H1 (cell line): ENCODE results near the gene FXYD5. TPM values are rescaled to one million over a fixed set of nuclear protein-coding genes. Genes with fewer than 3 reads are reported as not detected.

ENCODE experiments used
- CTCF ChIA-PET: fragments of 300-600 bp; sonication (Branson Sonifier 250); formaldehyde crosslinking; loops from one replicate; lab custom pipeline; 2021; ENCODE audit not compliant: partially characterized antibody; lab: Charles Lee
- POLR2A ChIA-PET: fragments of 300-600 bp; sonication (Branson Sonifier 250); formaldehyde crosslinking; loops from one replicate; lab custom pipeline; 2021; ENCODE audit warnings: inconsistent platforms; ENCODE audit not compliant: partially characterized antibody; lab: Charles Lee
- DNase-seq, 2 experiments: peaks; one replicate each; pipeline versions ENCODE4 v3.0.0 to v3.0.0-alpha.2; 2010 to 2022; ENCODE audit warnings: low spot score in 2 of 2, low read depth in 1 of 2, mixed read lengths in 1 of 2
- FAIRE-seq: peaks from 2 replicates; lab custom pipeline; 2011; peaks lifted over from hg19 to GRCh38; lab: Jason Lieb, UNC
- H2AFZ ChIP-seq: 2 replicates; pipeline ENCODE4 v1.8.1; 2012; ENCODE audit warnings: low read length, inconsistent platforms
- H2AK5ac ChIP-seq: 2 replicates; pipeline ENCODE4 v1.6.1; 2013; ENCODE audit warnings: low read depth, low read length
- H2BK120ac ChIP-seq: replicated peaks from 2 replicates; pipeline ENCODE3; 2013; ENCODE audit warnings: low read depth, low read length, inconsistent platforms
- H2BK12ac ChIP-seq: 2 replicates; pipeline ENCODE4 v1.6.1; 2013; ENCODE audit warnings: low read depth, low read length
- H2BK15ac ChIP-seq: 2 replicates; pipeline ENCODE4 v1.6.1; 2013; ENCODE audit warnings: low read length
- H2BK20ac ChIP-seq: 2 replicates; pipeline ENCODE4 v1.6.1; 2013; ENCODE audit warnings: low read length
- H2BK5ac ChIP-seq: 2 replicates; pipeline ENCODE4 v1.6.1; 2013; ENCODE audit warnings: low read depth, low read length
- H3K14ac ChIP-seq: 2 replicates; pipeline ENCODE4 v1.6.1; 2013; ENCODE audit warnings: inconsistent platforms; ENCODE audit not compliant: insufficient read length
- H3K18ac ChIP-seq: 2 replicates; pipeline ENCODE4 v1.6.1; 2013; ENCODE audit warnings: low read length; ENCODE audit errors: extremely low read depth
- H3K23ac ChIP-seq: 2 replicates; pipeline ENCODE4 v1.6.1; 2013; ENCODE audit warnings: inconsistent platforms; ENCODE audit not compliant: insufficient read length
- H3K23me2 ChIP-seq: 2 replicates; pipeline ENCODE4 v1.6.1; 2013; ENCODE audit warnings: low read depth, low read length
- H3K27ac ChIP-seq: 2 replicates; pipeline ENCODE4 v1.6.1; 2011; ENCODE audit warnings: low read depth, low read length, inconsistent platforms
- H3K27me3 ChIP-seq, 4 experiments: replicated peaks in 1 of 4; 1 replicate in 1 of 4; 2 replicates in 3 of 4; pipeline versions ENCODE4 v1.6.1 to v1.8.1; 2011 to 2013; ENCODE audit warnings: low read length in 3 of 4, mild to moderate bottlenecking in 3 of 4, inconsistent platforms in 2 of 4, mixed read lengths in 2 of 4, moderate library complexity in 1 of 4; ENCODE audit not compliant: control insufficient read depth in 3 of 4, insufficient read depth in 3 of 4; ENCODE audit errors: extremely low read depth in 1 of 4
- H3K36me3 ChIP-seq, 4 experiments: 2 replicates each; pipeline versions ENCODE4 v1.6.1 to v1.8.1; 2011 to 2013; ENCODE audit warnings: mild to moderate bottlenecking in 4 of 4, low read length in 3 of 4, moderate library complexity in 2 of 4, control low read depth in 1 of 4, inconsistent platforms in 1 of 4; ENCODE audit not compliant: insufficient read depth in 4 of 4, control insufficient read depth in 2 of 4
- H3K4ac ChIP-seq: replicated peaks from 2 replicates; pipeline ENCODE3; 2013; ENCODE audit warnings: low read length, low read depth, mixed read lengths, inconsistent platforms; ENCODE audit not compliant: insufficient read length
- H3K4me1 ChIP-seq, 4 experiments: replicated peaks in 1 of 4; 1 replicate in 1 of 4; 2 replicates in 3 of 4; pipeline versions ENCODE4 v1.6.1 to v1.8.1; 2011 to 2013; ENCODE audit warnings: low read length in 3 of 4, inconsistent platforms in 2 of 4, mixed read lengths in 1 of 4; ENCODE audit not compliant: insufficient read depth in 4 of 4, control insufficient read depth in 3 of 4
- H3K4me2 ChIP-seq, 2 experiments: 2 replicates each; pipeline versions ENCODE4 v1.6.1 to v1.8.1; 2011 to 2013; ENCODE audit warnings: low read depth in 2 of 2, low read length in 2 of 2, control low read depth in 1 of 2, inconsistent platforms in 1 of 2, mild to moderate bottlenecking in 1 of 2; ENCODE audit not compliant: insufficient read depth in 1 of 2
- H3K4me3 ChIP-seq, 4 experiments: fragments of 200-600, 300-600 bp in 1 of 4; sonication (generic), shearing (Covaris generic), sonication (Bioruptor Twin) in 1 of 4; 2 replicates each; pipeline versions ENCODE4 v1.5.1 to v1.8.1; 2011 to 2016; ENCODE audit warnings: low read length in 4 of 4, low read depth in 3 of 4, control low read depth in 2 of 4, inconsistent platforms in 2 of 4, mild to moderate bottlenecking in 2 of 4, mixed read lengths in 1 of 4, moderate library complexity in 1 of 4; ENCODE audit not compliant: insufficient read depth in 2 of 4; ENCODE audit errors: extremely low read depth in 1 of 4
- H3K56ac ChIP-seq: replicated peaks from 2 replicates; pipeline ENCODE3; 2013; ENCODE audit warnings: low read depth, mild to moderate bottlenecking, mixed read lengths, low read length, inconsistent platforms; ENCODE audit not compliant: insufficient read length
- H3K79me1 ChIP-seq: 2 replicates; pipeline ENCODE4 v1.6.1; 2013; ENCODE audit warnings: low read depth, low read length, control low read depth
- H3K79me2 ChIP-seq, 2 experiments: 2 replicates each; pipeline versions ENCODE4 v1.6.1 to v1.8.1; 2012 to 2013; ENCODE audit warnings: low read length in 2 of 2, mild to moderate bottlenecking in 2 of 2, inconsistent platforms in 1 of 2; ENCODE audit not compliant: insufficient read depth in 2 of 2, control insufficient read depth in 1 of 2
- H3K9ac ChIP-seq, 4 experiments: replicated peaks in 1 of 4; 1 replicate in 1 of 4; 2 replicates in 3 of 4; pipeline versions ENCODE4 v1.6.1 to v1.8.1; 2011 to 2013; ENCODE audit warnings: low read depth in 3 of 4, low read length in 3 of 4, control low read depth in 2 of 4, mild to moderate bottlenecking in 2 of 4, moderate library complexity in 2 of 4, inconsistent platforms in 1 of 4; ENCODE audit errors: extremely low read depth in 1 of 4
- H3K9me3 ChIP-seq, 2 experiments: 2 replicates each; pipeline versions ENCODE4 v1.6.1 to v1.8.1; 2012 to 2013; ENCODE audit warnings: mild to moderate bottlenecking in 2 of 2, moderate library complexity in 2 of 2, control low read depth in 1 of 2, inconsistent platforms in 1 of 2, low read depth in 1 of 2, low read length in 1 of 2, mixed read lengths in 1 of 2; ENCODE audit not compliant: insufficient read depth in 2 of 2
- H4K20me1 ChIP-seq, 2 experiments: replicated peaks in 1 of 2; 2 replicates each; pipeline versions ENCODE3 to v1.8.1; 2011 to 2013; ENCODE audit warnings: inconsistent platforms in 2 of 2, low read length in 2 of 2, mild to moderate bottlenecking in 1 of 2; ENCODE audit not compliant: insufficient read depth in 2 of 2, control insufficient read depth in 1 of 2
- H4K5ac ChIP-seq: 2 replicates; pipeline ENCODE4 v1.6.1; 2013; ENCODE audit warnings: low read length, low read depth, mixed read lengths, inconsistent platforms; ENCODE audit not compliant: insufficient read length
- H4K8ac ChIP-seq: 2 replicates; pipeline ENCODE4 v1.8.0; 2013; ENCODE audit warnings: mild to moderate bottlenecking, moderate library complexity, low read length, inconsistent platforms; ENCODE audit not compliant: insufficient read depth; ENCODE audit errors: extremely low read depth
- H4K91ac ChIP-seq: replicated peaks from 2 replicates; pipeline ENCODE3; 2013; ENCODE audit warnings: low read length, mixed read lengths, inconsistent platforms; ENCODE audit not compliant: insufficient read length
- BACH1 ChIP-seq: IDR thresholded peaks from 2 replicates; pipeline ENCODE4 v1.6.1; 2012; ENCODE audit warnings: low read length, improper control_type of control experiment
- CTBP2 ChIP-seq: IDR thresholded peaks from 2 replicates; pipeline ENCODE4 v1.7.0; 2011; ENCODE audit warnings: borderline replicate concordance, mild to moderate bottlenecking, moderate library complexity, mixed read lengths, low read length; ENCODE audit not compliant: insufficient read depth, insufficient read length
- CTCF ChIP-seq, 3 experiments: IDR thresholded peaks; 1 replicate in 2 of 3; 2 replicates in 1 of 3; pipeline versions ENCODE4 v1.5.1 to v1.6.1; 2011; ENCODE audit warnings: low read length in 3 of 3, mild to moderate bottlenecking in 3 of 3, inconsistent platforms in 2 of 3, low read depth in 1 of 3, moderate library complexity in 1 of 3; ENCODE audit not compliant: insufficient read depth in 1 of 3; ENCODE audit errors: control extremely low read depth in 1 of 3
- POU5F1 ChIP-seq: IDR thresholded peaks from 2 replicates; pipeline ENCODE4 v1.6.1; 2011; ENCODE audit warnings: low read depth, mild to moderate bottlenecking, low read length, moderate library complexity
- RXRA ChIP-seq: IDR thresholded peaks from 2 replicates; pipeline ENCODE4 v1.6.1; 2011; ENCODE audit warnings: low read depth, mild to moderate bottlenecking, low read length, moderate library complexity; ENCODE audit not compliant: insufficient read depth
- TEAD4 ChIP-seq: IDR thresholded peaks from 2 replicates; pipeline ENCODE4 v1.6.1; 2012; ENCODE audit warnings: low read depth, low read length, inconsistent platforms, mixed read lengths
- WGBS, 2 experiments: shearing (Covaris generic) in 1 of 2; methylation state at CpG; one replicate each; pipeline versions ENCODE4 v1.1.6 to v1.1.7; 2013 to 2015; ENCODE audit warnings: low lambda C conversion rate in 2 of 2, mixed read lengths in 2 of 2, inconsistent platforms in 1 of 2, low coverage in 1 of 2, missing lambda C conversion rate in 1 of 2; ENCODE audit not compliant: insufficient replicate concordance in 2 of 2, insufficient coverage in 1 of 2, insufficient read length in 1 of 2; ENCODE audit errors: extremely low coverage in 1 of 2, missing lambda C conversion rate in 1 of 2; 5-methylcytosine and 5-hydroxymethylcytosine counted together
- polyA plus RNA-seq, 7 experiments: library from polyadenylated mRNA; depleted of rRNA in 3 of 7; stranded (reverse) in 5 of 7; unstranded in 2 of 7; fragments of >200 nt in 5 of 7; fragments of 200-250 nt in 2 of 7; gene quantifications; 1 replicate in 5 of 7; 2 replicates in 1 of 7; 4 replicates in 1 of 7; pipeline versions ENCODE4 v1.2.1 to v1.2.3, GENCODE V29; 2011 to 2013; ENCODE audit warnings: missing spikeins in 2 of 7, mixed read lengths in 2 of 7
- total RNA-seq: library from RNA; stranded (reverse); fragmentation: NEBNext Ultra II Directional; extraction: Animal tissue kit (Norgen Biotek cat#: 25700); gene quantifications from 2 replicates; pipeline ENCODE4 v1.2.1, GENCODE V29; 2021

The FXYD5 gene
- total and polyA plus RNA-seq, 2 of the 8 experiments (the other 6 are each of a cell fraction or from before 2014, with no cell fraction given) = 99.0 to 191 TPM

DNA sequence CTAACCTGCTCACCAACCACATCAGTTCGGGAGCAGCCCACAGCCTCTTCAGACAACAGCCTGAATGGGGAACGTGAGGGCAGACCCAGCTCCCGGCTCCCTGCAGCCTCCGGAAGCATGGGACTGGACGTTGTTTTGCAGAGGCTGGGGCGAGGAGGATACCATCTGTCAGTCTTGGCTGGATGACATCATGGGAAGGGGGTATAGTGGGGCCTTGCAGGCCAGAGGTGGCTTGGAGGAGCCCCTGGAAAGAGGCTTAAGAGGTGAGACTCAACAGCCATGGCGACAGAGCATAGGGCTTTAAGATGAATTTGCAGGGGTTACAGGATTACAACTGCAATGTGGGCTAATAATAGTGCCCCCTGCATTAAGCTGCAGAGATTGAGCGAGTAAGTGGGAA is 37.4 kb upstream of the FXYD5 start:
- no peak overlapping the region for H3K27ac ChIP-seq
- 0 out of 2 replicates have a peak overlapping the region, but pooled peaks have one; percentile 0 for H3K18ac ChIP-seq
- 0 out of 2 replicates have a peak overlapping the region, but pooled peaks have one; percentile 3 for H2AK5ac ChIP-seq
- no peaks in the 10 kb centered on the region for H4K20me1 ChIP-seq
- H2BK20ac ChIP-seq = 0 out of 2 replicates have a peak overlapping the region, but pooled peaks have one; percentile 61
- no peak for DNase-seq
- no peak overlapping the region for H2AFZ ChIP-seq
- CTCF ChIA-PET = interaction anchor here (0.8 to 6.9 kb wide), 14 partner anchors 8 to 259 kb away, joined by 3 to 154 read pairs (median 6); partner anchors contain the start of genes FXYD1, FXYD5, FXYD7 and LGI4
- H3K4ac ChIP-seq = no peak overlapping the region
- no peak overlapping the region for H2BK15ac ChIP-seq
- no peak overlapping the region for H3K56ac ChIP-seq
- no peak overlapping the region for H3K14ac ChIP-seq
- no peak overlapping the region for H4K91ac ChIP-seq
- H3K4me1 ChIP-seq = peaks cover 0 to 20% (median 14%) of the 10 kb centered on the region in 4 experiments; a peak in 6 of 7 replicates
- WGBS, 2 experiments = 72% methylated on average over 8 of the region's 8 CpGs; no CpG with 5 or more reads in 1 of the 2 experiments
- no peak for TF ChIP-seq CTBP2
- TF ChIP-seq RXRA = no peak
- no peak for TF ChIP-seq POU5F1
- no peak for TF ChIP-seq CTCF (IDR thresholded peaks at IDR 0.05; ENCODE audit: control extremely low read depth in 1 of 3, insufficient read depth in 1 of 3, low read depth in 1 of 3, low read length in 3 of 3)
- TF ChIP-seq TEAD4 = no peak
- TF ChIP-seq BACH1 = no peak
- H3K4me3 ChIP-seq = no peak overlapping the region
- no peaks in the 10 kb centered on the region for H3K9me3 ChIP-seq
- H3K27me3 ChIP-seq = peaks cover 0 to 2% (median 0%) of the 10 kb centered on the region in 4 experiments; a peak in 1 of 7 replicates
- H3K9ac ChIP-seq = no peak overlapping the region
- FAIRE-seq = no peak
- no peak overlapping the region for H2BK120ac ChIP-seq
- no peaks in the 10 kb centered on the region for H3K23me2 ChIP-seq
- no peak overlapping the region for H3K23ac ChIP-seq
- H4K8ac ChIP-seq = no peak overlapping the region
- no peak overlapping the region for H4K5ac ChIP-seq
- H3K36me3 ChIP-seq = no peaks in the 10 kb centered on the region
- H3K4me2 ChIP-seq = no peak overlapping the region
- H2BK12ac ChIP-seq = no peak overlapping the region
- POLR2A ChIA-PET = interaction anchor here (0.9 to 1.8 kb wide), 8 partner anchors 9 to 51 kb away, joined by 3 to 7 read pairs (median 4); partner anchors contain the start of gene FXYD7
- H3K79me1 ChIP-seq = no peaks in the 10 kb centered on the region
- H2BK5ac ChIP-seq = no peak overlapping the region
- no peaks in the 10 kb centered on the region for H3K79me2 ChIP-seq
